ENCODE results near the gene RBBP8NL.

- no peak for TF ChIP-seq POLR2A (IDR thresholded peaks at IDR 0.05; ENCODE audit: low read depth, low read length)
- TF ChIP-seq POLR2AphosphoS5 (IDR thresholded peaks at IDR 0.05; ENCODE audit: low read depth, low read length) = no peak
Observed at GRCh38 chr20:62368392-62368975, 58.9 kb downstream of the RBBP8NL start.

Measured in GM12892 (cell line).